Lung (tissue), 12 donors: Measurements from ENCODE around the gene DIO2. TPM values are rescaled to one million over a fixed set of nuclear protein-coding genes. Genes with fewer than 3 reads are reported as not detected.

Experiments
- ATAC-seq: fragments of 200-7000 bp; cut with Tn5 transposase; one replicate; pipeline ENCODE4 v1.9.1; 2020; ENCODE audit warnings: moderate number of reproducible peaks; ENCODE audit not compliant: insufficient read depth, low FRiP score
- DNase-seq, 3 donors: peaks; one replicate each; pipeline ENCODE4 v3.0.0-alpha.2; 2013 to 2017
- H3K27ac ChIP-seq, 2 donors: one replicate each; pipeline ENCODE4 v1.5.1; 2013; ENCODE audit warnings: mild to moderate bottlenecking in 2 of 2, moderate library complexity in 2 of 2, control low read depth in 1 of 2, inconsistent platforms in 1 of 2, low read depth in 1 of 2, low read length in 1 of 2
- H3K27me3 ChIP-seq, 3 donors: one replicate each; pipeline ENCODE4 v1.5.1; 2013; ENCODE audit warnings: low read length in 2 of 3; ENCODE audit not compliant: control insufficient read depth in 3 of 3, insufficient read depth in 3 of 3
- H3K36me3 ChIP-seq, 4 donors: one replicate each; pipeline ENCODE4 v1.5.1; 2013; ENCODE audit warnings: low read length in 4 of 4, mild to moderate bottlenecking in 1 of 4, moderate library complexity in 1 of 4; ENCODE audit not compliant: control insufficient read depth in 4 of 4, insufficient read depth in 4 of 4
- H3K4me1 ChIP-seq, 5 donors: one replicate each; pipeline ENCODE4 v1.5.1; 2013; ENCODE audit warnings: low read length in 5 of 5, mild to moderate bottlenecking in 2 of 5, moderate library complexity in 1 of 5; ENCODE audit not compliant: control insufficient read depth in 5 of 5, insufficient read depth in 5 of 5
- H3K4me3 ChIP-seq: one replicate; pipeline ENCODE4 v1.5.1; 2013; ENCODE audit warnings: mild to moderate bottlenecking, control low read depth, moderate library complexity
- H3K9ac ChIP-seq, 2 donors: one replicate each; pipeline ENCODE4 v1.5.1; 2013; ENCODE audit warnings: low read length in 2 of 2, control low read depth in 1 of 2; ENCODE audit not compliant: insufficient read depth in 1 of 2
- H3K9me3 ChIP-seq, 4 donors: one replicate each; pipeline ENCODE4 v1.5.1; 2013; ENCODE audit warnings: low read length in 3 of 4, mild to moderate bottlenecking in 1 of 4, moderate library complexity in 1 of 4; ENCODE audit not compliant: control insufficient read depth in 4 of 4, insufficient read depth in 3 of 4
- whole genome bisulfite sequencing, 2 donors: extraction: QIAGEN DNeasy Blood & Tissue Kit; methylation state at CpG; one replicate each; pipeline ENCODE4 v1.1.7; 2013; 5-methylcytosine and 5-hydroxymethylcytosine counted together
- polyA plus RNA-seq, 2 donors: library from polyadenylated mRNA; stranded (reverse); fragments of 200-250 nt; gene quantifications; one replicate each; pipeline ENCODE4 v1.2.1, GENCODE V29; 2013
- total RNA-seq, 2 donors: library from RNA; depleted of rRNA in 1 of 2; stranded (reverse); fragments of >200 nt in 1 of 2; gene quantifications; one replicate each; pipeline ENCODE4 v1.2.1, GENCODE V29; 2014 to 2021
- TF ChIP-seq, protein P1 (sequence below): IDR thresholded peaks from 2 replicates; pipeline ENCODE4 v1.5.1; 2012; ENCODE audit warnings: mild to moderate bottlenecking; ENCODE audit errors: control extremely low read depth, extremely low read depth
- donor health status: control.
- donor health status: control.
- donor health status: Bipolar disorder and iron deficiency.
- donor health status: healthy.
- donor health status: DM: yes; HTN: yes; CAD: no.

DIO2 gene
- total and polyA plus RNA-seq, 4 donors = 0.18 to 1.4 (median 0.50) TPM

DNA sequence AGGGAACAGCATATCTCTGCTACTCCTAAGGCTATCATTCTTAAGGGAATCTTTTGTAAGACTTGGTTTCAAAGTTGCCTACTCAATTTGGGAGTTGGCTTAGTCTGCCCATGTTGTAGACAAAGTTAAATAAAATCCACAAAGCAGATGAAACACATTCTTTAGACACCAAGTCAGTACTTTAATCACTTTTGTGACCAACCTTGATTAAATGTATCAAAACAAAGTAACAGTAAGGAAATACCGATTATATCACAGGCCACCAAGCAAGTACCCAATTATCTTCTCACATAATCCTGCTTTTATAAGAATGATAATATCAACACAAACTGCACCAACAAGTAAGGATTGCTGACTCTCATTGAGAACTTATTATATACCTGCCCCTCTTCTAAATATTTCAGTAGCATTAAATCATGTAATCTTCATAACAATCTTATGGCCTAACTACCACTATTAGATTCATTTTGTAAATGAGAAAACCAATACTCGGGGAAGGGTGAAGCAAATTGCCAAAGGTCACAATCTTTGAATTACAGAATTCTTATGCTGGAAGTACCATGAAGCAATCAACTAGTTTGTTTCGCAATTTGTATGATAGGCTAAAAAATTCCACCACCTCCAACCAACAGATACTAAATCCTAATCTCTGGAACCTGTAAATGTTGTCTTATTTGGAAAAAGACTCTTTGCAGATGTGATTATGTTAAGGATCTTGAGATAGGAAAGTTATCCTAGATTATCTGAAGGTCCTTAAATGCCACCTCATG lies 12.6 kb upstream of the DIO2 start:
- H3K36me3 ChIP-seq = no peaks in the 10 kb centered on the region
- H3K9ac ChIP-seq = no peak overlapping the region
- no peak overlapping the region for H3K4me3 ChIP-seq
- TF ChIP-seq, protein P1, sequence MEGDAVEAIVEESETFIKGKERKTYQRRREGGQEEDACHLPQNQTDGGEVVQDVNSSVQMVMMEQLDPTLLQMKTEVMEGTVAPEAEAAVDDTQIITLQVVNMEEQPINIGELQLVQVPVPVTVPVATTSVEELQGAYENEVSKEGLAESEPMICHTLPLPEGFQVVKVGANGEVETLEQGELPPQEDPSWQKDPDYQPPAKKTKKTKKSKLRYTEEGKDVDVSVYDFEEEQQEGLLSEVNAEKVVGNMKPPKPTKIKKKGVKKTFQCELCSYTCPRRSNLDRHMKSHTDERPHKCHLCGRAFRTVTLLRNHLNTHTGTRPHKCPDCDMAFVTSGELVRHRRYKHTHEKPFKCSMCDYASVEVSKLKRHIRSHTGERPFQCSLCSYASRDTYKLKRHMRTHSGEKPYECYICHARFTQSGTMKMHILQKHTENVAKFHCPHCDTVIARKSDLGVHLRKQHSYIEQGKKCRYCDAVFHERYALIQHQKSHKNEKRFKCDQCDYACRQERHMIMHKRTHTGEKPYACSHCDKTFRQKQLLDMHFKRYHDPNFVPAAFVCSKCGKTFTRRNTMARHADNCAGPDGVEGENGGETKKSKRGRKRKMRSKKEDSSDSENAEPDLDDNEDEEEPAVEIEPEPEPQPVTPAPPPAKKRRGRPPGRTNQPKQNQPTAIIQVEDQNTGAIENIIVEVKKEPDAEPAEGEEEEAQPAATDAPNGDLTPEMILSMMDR = no peak
- ATAC-seq = no peak
- no peaks in the 10 kb centered on the region for H3K4me1 ChIP-seq
- WGBS, 2 donors = 88% methylated on average over 3 of the region's 3 CpGs
- H3K27me3 ChIP-seq = no peaks in the 10 kb centered on the region
- peaks cover 0 to 7% (median 2%) of the 10 kb centered on the region in 4 donors for H3K9me3 ChIP-seq
- no peak overlapping the region for H3K27ac ChIP-seq
- DNase-seq = no peak

DNA sequence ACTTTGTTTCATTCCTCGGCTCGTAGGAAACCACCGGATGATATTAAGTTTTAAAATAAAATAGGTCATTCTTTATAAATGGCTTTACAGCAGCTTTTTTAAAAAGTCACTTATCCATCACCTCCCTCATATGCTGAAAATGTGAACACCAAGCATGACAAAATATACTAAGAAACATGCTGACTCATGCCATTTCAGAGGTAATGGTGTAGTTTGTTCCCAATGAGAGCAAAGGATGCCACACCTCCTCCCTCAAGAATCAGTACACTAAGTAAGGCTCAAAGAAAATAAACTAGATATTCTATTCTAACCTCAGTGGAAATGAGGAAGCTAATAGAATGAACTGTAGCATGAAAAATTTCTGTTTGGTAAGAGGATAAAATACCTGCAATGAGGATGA lies 5.5 kb upstream of the DIO2 start:
- Histone ChIP-seq H3K27ac (no peak overlapping the region), H3K9me3 (no peaks in the 10 kb centered on the region), H3K4me3 (no peak overlapping the region), H3K27me3 (no peaks in the 10 kb centered on the region), H3K36me3 (no peaks in the 10 kb centered on the region), H3K9ac (no peak overlapping the region), H3K4me1 (peaks cover 0 to 14% (median 0%) of the 10 kb centered on the region in 5 donors)
- DNase-seq = no peak
- TF ChIP-seq, protein P1 = no peak
- no peak for ATAC-seq
- 94 to 95% methylated on average over 3 of the region's 3 CpGs for WGBS, 2 donors

DNA sequence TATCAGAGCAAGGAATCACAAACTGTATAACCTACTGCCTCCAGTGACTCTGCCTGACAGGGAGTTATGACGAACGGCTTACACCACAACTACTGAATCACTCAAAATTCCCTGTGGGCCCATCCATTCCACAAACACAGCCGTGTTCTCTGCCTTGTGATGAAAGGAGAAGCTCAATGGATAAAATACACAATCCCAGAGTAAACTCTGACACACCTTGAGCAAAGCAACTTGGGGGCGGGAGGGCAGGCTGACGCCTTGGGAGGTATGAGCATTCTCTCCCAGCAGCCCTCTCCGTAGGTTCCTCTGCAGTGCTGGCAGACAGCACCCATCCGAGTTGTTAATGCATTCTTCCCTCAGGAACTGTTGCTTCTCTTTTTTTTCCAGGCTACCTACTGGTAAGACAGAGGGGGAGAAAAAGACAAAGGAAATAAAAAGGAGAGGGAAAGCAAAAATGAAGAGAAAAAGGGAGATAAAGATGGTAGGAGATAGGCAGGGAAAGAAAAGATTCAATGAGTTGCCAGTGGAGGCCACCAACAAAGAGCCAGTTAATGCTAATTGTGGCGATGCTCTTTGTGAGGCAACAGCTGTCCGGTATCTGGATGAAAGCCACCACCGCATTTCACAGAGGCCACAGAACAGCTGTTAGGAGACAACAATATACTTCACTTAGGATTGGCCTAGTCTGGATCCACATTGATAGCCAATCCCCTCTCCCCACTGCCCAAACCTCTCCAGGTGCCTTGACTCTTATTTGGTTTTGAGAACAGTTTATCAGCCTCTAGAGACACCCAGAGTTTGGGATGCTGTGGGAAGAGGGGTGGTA lies 4.7 kb upstream of the DIO2 start:
- Histone ChIP-seq H3K9ac (no peak overlapping the region), H3K9me3 (no peaks in the 10 kb centered on the region), H3K27ac (no peak overlapping the region), H3K4me3 (no peak overlapping the region), H3K36me3 (no peaks in the 10 kb centered on the region), H3K27me3 (no peaks in the 10 kb centered on the region), H3K4me1 (peaks cover 0 to 16% (median 0%) of the 10 kb centered on the region in 5 donors)
- 67 to 68% methylated on average over 10 of the region's 10 CpGs for WGBS, 2 donors
- ATAC-seq = no peak
- TF ChIP-seq, protein P1 = no peak
- DNase-seq = peak; percentile 70 to 83 (median 78)
